ENCODE measurements around the gene LMAN2L.

LMAN2L gene

GRCh38 chr2:96693286-96694200 lies 46.3 kb downstream of the LMAN2L start:
- no peak for TF ChIP-seq CTCF (conservative IDR thresholded peaks at IDR 0.05; ENCODE audit: low read depth, low read length)
- DNase-seq (ENCODE audit: low read depth) = no peak
- H3K4me3 ChIP-seq (ENCODE audit: low read length) = no peak overlapping the region

GRCh38 chr2:96692094-96692971 lies 47.5 kb downstream of the LMAN2L start:
- no peak for TF ChIP-seq CTCF (conservative IDR thresholded peaks at IDR 0.05; ENCODE audit: low read depth, low read length)
- no peak for DNase-seq (ENCODE audit: low read depth)
- H3K4me3 ChIP-seq (ENCODE audit: low read length) = no peak overlapping the region

- TF ChIP-seq CTCF (conservative IDR thresholded peaks at IDR 0.05; ENCODE audit: low read depth, low read length) = no peak
- H3K4me3 ChIP-seq (ENCODE audit: low read length) = no peak overlapping the region
- no peak for DNase-seq (ENCODE audit: low read depth)
These were observed 48.7 kb downstream of the LMAN2L start for GRCh38 chr2:96691022-96691612.

- no peak overlapping the region for H3K4me3 ChIP-seq (ENCODE audit: low read length)
- TF ChIP-seq CTCF (conservative IDR thresholded peaks at IDR 0.05; ENCODE audit: low read depth, low read length) = no peak
These were observed 49.4 kb downstream of the LMAN2L start for GRCh38 chr2:96690306-96691021.

GRCh38 chr2:96689431-96689991 lies 50.4 kb downstream of the LMAN2L start:
- no peak overlapping the region for H3K4me3 ChIP-seq (ENCODE audit: low read length)
- no peak for DNase-seq (ENCODE audit: low read depth)
- TF ChIP-seq CTCF (conservative IDR thresholded peaks at IDR 0.05; ENCODE audit: low read depth, low read length) = no peak

More at GRCh38 chr2:96690306-96691021, 49.4 kb downstream of the LMAN2L start:
- DNase-seq (ENCODE audit: low read depth) = no peak

Measured in retinal pigment epithelial cell (primary cell).